ENCODE results near the gene PHF19.

DNA sequence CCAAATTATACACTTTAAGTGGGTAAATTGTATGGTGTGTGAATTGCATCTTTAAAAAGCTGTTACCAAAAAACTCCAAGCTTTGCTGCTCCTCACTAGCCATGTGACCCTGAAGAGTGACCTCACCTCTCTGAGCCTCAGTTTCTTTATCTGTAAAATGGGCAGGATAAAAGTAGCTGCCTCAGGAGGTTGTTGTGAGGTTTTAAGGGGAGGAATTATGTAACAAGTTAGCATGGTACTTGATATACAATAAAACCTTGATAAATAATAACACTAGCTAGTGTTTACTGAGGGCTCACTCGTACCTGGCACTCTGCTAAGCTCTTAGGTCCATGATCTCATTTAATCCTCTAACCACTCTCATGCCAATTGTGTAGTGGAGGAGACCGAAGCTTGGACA, 19.0 kb upstream of the PHF19 start:
- no peak for TF ChIP-seq SUZ12 (IDR thresholded peaks at IDR 0.05; ENCODE audit: unreplicated experiment)
- TF ChIP-seq, protein P1, sequence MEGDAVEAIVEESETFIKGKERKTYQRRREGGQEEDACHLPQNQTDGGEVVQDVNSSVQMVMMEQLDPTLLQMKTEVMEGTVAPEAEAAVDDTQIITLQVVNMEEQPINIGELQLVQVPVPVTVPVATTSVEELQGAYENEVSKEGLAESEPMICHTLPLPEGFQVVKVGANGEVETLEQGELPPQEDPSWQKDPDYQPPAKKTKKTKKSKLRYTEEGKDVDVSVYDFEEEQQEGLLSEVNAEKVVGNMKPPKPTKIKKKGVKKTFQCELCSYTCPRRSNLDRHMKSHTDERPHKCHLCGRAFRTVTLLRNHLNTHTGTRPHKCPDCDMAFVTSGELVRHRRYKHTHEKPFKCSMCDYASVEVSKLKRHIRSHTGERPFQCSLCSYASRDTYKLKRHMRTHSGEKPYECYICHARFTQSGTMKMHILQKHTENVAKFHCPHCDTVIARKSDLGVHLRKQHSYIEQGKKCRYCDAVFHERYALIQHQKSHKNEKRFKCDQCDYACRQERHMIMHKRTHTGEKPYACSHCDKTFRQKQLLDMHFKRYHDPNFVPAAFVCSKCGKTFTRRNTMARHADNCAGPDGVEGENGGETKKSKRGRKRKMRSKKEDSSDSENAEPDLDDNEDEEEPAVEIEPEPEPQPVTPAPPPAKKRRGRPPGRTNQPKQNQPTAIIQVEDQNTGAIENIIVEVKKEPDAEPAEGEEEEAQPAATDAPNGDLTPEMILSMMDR (IDR thresholded peaks at IDR 0.05 in 2 of 3, conservative IDR thresholded peaks at IDR 0.05 in 1 of 3; ENCODE audit: control insufficient read depth in 2 of 3, extremely low read depth in 1 of 3, insufficient read depth in 1 of 3, low read depth in 3 of 3, low read length in 3 of 3), result no peak
- no peak for TF ChIP-seq ZNF274 (IDR thresholded peaks at IDR 0.05; ENCODE audit: insufficient read depth, insufficient read length)
- TF ChIP-seq IRF3 (IDR thresholded peaks at IDR 0.05), result no peak
- TF ChIP-seq REST (IDR thresholded peaks at IDR 0.05; ENCODE audit: low read depth, low read length), result no peak

Measured in GM12878 (cell line).